ENCODE measurements around the gene VSIG2.

GRCh38 chr11:124761301-124762104, 9.4 kb upstream of the VSIG2 start:
- peak; percentile 24 to 37 for TF ChIP-seq CTCF (IDR thresholded peaks at IDR 0.05; ENCODE audit: extremely low read depth in 1 of 2, insufficient read depth in 1 of 2, low read depth in 1 of 2, low read length in 2 of 2)
- TF ChIP-seq POLR2A (IDR thresholded peaks at IDR 0.05; ENCODE audit: low read depth, low read length) = no peak
- peak; percentile 6 for TF ChIP-seq POLR2AphosphoS5 (IDR thresholded peaks at IDR 0.05; ENCODE audit: insufficient read depth, low read depth, low read length)
- no peak for TF ChIP-seq EZH2 (IDR thresholded peaks at IDR 0.05; ENCODE audit: borderline replicate concordance, low read depth, low read length, severe bottlenecking)
- TF ChIP-seq MAX (IDR thresholded peaks at IDR 0.05; ENCODE audit: insufficient read depth, insufficient read length) = no peak
- TF ChIP-seq JUN (IDR thresholded peaks at IDR 0.05; ENCODE audit: borderline replicate concordance, insufficient read depth, insufficient read length, low read depth) = peak; percentile 5
- no peak for TF ChIP-seq MYC (IDR thresholded peaks at IDR 0.05; ENCODE audit: low read depth, low read length)
- TF ChIP-seq FOS (IDR thresholded peaks at IDR 0.05; ENCODE audit: borderline replicate concordance, insufficient read depth, low read length) = peak; percentile 22
